GM18511 (cell line): ENCODE data around the gene ATP6V0E1.
"Not testable (repeated sequence)": the region's sequence is repeated elsewhere in the genome, so short reads cannot be mapped to it uniquely, and the experiment has no call there.

Source experiments
- ATAC-seq: cut with Tn5 transposase; IDR thresholded peaks from one replicate; pipeline ENCODE4 v1.9.1; 2021; ENCODE audit warnings: mild to moderate bottlenecking, moderate library complexity; ENCODE audit not compliant: unreplicated experiment

The ATP6V0E1 gene

DNA sequence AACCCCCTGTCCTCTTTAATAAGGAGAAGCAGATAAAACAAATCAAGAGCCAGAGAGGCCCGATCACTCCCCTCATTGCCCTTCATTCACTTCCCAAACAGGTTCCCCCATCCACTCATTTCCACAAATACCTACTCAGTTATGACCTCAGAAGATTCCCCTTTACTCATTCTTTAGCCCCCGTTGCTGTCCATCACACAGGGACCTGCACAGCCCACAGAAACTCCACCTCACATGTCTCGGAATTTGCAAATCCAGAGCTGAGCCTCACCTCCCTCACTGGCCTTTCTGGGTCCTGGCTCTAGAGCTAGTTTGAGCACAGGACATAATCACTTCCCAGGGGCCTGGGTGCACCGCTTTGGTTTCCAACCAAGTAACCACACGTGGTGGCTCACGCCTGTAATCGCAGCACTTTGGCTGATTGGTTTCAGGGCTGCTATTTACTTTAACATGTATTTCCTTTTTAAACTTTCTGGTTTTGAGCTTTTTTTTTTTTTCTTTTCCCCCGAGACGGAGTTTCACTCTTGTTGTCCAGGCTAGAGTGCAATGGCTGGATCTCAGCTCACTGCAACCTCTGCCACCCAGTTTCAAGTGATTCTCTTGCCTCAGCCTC, 17.8 kb downstream of the ATP6V0E1 start:
- ATAC-seq, result peak; percentile 72

DNA sequence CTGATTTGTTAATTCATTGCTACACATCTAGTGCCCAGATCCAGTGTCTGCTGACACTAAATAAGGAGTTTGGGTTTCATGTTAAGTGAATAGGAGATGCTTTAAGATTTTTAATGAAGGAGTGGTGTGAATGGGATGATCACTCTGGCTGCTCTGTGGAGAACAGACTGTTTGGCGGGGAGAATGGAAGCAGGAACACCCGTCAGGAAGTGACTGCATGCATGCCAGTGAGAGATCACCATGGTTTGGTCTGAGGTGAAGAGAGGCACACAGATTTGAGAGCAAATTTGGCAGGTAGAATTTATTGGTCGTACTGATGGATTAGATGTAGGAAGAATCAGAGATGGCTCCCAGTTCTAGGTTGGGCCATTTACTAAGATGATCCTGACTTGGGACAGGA, 19.8 kb downstream of the ATP6V0E1 start:
- ATAC-seq, result no peak

DNA sequence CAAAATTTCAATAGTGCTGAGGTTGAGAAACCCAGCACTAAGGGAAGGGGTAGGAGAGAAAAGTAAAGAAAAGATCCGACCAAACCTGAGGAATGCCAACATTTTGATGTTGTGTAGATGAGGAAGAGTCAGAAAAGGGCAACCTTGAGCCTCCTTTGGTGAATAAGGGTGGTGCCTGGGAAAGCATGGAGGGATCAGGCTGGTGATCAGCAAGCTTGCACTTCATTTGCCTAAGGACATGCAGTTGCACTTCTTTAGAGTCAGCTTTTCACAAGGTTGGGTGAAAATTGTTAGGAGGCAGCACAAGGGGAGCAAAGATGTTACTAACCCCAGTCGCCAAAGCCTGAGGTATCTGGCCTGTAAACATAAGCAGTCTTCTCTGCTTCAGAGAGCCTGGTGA, 20.4 kb downstream of the ATP6V0E1 start:
- no peak for ATAC-seq

DNA sequence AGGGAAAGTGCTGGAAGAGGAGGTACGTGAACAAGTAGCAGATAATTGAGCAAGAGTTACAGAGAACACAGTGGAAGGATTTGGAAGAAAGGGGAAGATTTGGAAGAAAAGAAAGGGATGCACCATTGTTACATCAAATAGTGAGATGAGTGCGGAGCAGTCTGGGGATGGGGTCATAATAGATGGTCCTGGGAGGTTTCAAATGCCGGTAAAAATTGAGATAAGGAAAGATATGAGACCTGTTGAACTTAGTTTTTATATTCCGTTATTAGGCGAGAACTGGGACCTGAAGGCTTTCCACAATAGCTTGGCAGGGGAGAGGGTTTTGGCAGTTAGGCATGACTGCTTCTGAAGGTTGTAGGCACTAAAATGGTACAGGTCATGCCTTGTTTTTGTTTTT, 20.9 kb downstream of the ATP6V0E1 start:
- ATAC-seq, result no peak

DNA sequence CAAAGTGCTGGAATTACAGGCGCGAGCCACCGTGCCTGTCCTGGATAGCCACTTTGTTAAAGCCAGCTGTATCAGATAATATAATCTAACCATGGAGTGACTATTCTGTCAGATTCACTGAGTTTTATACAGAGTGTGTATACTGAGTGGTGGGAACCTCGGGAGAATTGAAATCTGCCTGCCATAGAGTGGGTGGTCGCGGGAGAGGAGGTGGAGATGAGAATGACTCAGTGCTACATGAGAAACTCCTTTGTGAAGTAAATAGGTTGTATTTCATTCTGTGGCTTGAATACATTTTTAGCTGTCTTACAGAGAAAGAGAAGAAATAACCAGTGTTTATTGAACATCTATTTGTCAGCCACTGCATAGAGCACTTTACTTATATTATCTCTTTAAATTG, 26.4 kb downstream of the ATP6V0E1 start:
- ATAC-seq, result no peak

DNA sequence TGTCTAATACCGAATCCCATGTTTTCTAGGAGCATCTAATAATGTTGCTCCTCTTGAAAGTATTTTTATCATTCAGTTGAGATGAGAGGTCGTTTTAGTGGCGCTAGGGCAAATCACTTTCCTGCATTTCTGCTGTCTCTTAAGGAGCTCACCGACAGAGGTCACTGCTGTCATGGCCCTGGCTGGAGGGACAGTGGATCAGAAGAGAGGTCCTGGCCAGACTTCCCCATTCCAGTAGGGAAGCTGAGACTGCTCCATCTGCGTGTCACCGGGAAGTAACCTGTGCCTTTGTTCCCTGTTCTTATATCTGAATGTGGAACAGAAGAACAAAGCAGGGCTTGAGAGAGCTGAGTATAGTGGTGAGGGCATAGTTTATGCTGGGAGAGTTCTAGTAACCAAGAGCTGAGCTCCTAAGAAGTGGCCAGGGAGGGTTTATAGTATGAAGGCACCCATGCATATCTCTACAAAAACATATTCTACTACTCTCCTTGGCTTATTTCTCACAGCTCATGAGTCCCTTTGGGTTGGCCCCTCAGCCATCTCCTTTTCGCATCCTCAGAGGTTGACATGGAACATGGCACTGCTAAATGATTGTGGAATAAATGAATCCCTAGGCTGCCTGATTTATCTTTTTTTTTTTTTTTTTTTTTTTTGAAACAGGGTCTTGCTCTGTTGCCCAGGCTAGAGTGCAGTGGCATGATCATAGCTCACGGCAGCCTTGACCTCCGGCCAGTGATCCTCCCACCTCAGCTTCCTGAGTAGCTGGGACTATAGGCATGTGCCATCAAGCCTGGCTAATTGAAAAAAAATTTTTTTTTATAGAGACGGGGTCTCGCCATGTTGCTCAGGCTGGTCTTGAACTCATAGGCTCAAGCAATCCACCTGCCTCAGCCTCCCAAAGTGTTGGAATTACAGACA, 27.2 kb downstream of the ATP6V0E1 start:
- no peak for ATAC-seq

DNA sequence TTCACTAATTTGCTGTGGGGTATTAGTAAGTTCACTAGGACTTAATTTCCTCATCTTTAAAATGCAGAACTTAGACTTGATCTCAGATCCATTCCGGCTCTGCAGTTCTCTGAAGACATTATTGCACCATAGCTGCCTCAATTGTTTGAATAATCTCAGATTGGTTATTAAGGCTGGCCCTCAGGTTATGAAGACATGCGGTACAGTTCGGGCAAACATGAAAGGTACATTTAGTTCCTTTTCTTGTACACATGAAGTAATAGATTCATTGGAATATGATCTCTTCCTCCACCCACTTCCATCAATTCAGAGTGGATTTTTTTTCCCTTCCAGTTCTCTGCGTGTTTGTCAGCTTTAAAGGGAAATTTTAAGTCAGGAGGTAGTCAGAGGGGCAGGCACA, 28.0 kb downstream of the ATP6V0E1 start:
- no peak for ATAC-seq

DNA sequence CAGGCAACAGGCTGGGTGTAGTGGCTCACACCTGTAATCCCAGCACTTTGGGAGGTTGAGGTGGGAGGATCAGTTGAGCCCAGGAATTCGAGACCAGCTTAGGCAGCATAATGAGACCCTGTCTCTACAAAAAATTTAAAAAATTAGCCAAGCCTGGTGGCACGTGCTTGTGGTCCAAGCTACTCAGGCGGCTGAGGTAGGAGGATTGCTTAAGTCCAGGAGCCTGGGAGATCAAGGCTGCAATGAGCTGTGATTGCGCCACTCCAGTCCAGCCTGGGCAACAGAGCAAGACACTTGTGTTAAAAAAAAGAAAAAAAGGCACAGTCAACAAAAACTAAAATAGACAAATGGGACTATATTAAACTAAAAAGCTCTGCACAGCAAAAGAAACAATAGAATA, 29.3 kb downstream of the ATP6V0E1 start:
- no peak for ATAC-seq

DNA sequence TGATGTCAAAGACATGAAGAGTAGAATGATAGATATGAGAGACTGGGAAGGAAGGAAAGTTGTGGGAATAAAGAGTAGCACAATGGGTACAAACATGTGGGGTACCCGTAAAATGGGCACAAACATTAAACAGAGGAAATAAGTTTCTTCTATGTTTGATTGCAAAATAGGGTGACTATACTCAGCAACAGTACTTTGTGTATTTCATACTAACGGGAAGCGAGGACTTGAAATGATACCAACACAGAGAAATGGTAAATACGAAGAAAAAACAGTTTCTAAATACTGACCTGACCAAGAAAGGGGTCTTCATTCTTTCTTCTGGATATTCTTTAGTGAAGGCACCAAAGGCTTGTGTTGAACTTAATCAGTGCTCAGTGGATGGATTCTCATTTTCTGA, 31.1 kb downstream of the ATP6V0E1 start:
- no peak for ATAC-seq

DNA sequence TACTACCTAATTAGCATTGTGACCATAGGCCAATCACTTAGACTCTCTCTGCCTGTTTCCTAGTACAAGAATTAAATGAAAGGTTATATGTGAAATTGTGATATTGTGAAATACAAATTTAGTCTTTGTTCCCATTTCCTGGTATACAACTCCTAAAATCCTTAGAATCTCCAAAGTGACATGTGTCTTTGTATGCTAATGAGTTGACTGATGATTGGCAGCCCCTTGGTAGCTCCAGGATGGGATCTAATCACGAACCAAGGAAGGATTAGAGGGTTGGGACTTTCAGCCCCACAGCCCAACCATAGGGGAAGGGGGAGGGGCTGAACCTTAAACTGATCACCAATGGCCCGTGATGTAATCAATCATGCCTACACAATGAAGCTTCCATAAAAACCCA, 31.6 kb downstream of the ATP6V0E1 start:
- ATAC-seq, result no peak

DNA sequence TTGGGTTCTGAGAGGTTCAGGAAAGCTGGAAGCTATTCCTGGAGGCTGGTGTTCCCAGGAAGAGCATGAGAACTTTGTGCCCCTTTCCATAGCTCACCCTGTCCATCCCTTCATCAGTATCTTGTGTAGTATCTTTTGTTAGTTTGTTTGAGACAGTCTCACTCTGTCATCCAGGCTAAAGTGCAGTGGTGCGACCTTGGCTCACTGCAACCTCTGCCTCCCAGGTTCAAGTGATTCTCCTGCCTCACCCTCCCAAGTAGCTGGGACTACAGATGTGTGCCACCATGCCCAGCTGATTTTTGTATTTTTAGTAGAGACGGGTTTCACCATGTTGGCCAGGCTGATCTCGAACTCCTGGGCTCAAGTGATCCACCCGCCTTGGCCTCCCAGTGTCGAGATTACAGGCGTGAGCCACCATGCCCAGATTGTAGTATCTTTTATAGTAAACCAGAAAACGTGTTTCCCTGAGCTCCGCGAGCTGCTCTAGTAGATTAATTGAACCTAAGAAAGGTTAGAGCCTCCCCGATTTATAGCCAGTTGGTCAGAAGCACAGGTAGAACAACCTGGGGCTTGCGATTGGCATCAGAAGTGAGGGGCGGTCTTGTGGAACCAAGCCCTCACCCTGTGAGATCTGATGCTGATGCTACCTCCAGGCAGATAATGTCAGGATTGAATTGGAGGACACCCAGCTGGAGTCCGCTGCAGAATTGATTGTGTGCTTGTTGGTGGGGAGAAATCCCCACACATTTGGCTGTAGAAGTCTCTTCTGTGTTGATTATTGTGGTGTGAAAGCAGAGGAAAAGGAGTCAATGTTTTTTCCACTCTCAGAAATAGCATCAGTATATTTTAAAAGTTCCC, 32.3 kb downstream of the ATP6V0E1 start:
- no peak for ATAC-seq

DNA sequence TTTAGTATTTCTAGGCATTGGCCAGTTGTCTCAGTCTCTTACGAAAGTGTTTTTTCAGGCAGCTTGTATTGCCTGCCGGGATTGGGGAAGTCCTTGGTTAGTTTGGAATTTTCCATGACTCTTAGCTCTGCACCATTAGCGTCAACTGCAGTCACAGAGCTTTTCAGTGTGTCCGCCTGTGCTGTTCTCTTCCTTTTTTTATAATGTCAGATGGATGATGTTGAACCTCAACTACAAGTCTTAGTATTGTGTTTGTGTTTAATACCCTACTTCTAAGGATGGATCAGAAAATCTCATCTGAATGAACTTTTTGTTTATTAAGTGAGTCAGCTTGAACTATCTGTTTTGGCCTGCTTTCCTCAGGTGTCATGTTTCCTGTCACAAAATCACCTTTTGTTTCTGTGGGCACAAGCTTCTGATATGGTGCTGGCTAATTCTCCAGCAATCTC, 33.1 kb downstream of the ATP6V0E1 start:
- ATAC-seq, result no peak

DNA sequence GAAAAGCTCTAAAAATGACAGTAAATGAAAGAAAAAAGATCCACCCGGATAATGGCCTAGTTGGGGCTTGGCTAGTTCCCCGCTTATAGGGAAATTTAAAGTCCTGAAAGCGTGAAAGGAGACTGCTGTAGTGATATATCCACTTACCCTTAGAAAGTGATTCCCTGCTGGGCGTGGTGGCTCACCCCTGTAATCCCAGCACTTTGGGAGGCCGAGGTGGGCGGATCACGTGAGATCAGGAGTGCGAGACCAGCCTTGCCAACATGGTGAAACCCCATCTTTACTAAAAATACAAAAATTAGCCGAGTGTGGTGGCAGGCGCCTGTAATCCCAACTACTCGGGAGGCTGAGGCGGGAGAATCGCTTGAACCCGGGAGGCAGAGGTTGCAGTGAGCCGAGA, 33.5 kb downstream of the ATP6V0E1 start:
- not testable (repeated sequence) for ATAC-seq

DNA sequence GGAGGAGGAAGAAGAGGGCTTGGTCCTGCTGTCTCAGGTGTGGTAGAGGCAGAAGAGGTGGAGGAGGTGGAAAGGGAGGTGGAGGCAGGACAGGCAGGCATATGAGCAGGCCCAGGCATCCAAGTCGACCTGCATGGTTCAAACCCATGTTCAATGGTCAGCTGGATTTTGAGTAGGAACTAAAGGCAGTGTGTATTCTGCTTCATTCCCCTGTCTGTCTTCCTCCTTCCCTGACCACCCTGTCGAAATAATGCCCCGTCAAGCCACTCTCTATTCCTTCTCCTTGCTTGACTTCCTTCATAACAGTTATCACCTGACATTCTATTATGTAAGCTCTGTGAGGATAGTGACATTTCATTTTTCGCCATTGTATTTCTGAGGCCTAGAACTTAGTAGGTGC, 34.8 kb downstream of the ATP6V0E1 start:
- no peak for ATAC-seq

DNA sequence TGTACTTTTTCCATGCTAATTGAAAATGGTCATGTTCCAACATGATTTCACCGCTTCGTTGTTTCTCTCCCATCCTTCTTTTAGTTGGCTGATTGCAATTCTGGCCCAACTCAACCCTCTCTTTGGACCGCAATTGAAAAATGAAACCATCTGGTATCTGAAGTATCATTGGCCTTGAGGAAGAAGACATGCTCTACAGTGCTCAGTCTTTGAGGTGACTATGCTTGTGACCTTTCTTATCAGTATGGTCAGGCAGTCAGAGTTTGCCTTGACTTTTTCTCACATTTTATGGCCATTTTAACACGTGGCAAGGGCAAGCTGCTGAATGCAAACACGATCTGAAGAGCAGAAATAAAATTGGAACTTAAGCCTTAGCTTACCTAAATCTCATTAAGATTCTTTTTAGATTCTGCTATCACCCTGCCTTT, 36.6 kb downstream of the ATP6V0E1 start:
- ATAC-seq, result no peak

DNA sequence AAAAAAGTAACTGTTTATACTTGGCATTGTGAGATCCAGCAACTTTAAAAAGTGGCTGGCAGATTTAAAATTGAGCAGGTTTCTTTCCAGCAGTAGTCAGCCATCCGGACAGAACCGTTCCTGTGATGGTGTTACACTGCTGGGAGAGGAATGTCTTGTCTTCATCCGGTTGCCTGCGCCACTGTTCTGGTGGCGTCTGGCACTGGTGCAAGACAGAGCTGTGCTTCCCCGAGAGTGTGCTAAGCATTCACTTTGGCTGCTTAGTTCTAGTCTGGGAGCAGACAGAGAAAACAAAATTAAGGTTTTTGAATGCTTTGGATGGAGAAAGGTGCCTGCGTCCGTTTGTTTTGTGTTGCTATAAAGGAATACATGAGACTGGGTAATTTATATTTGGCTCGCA, 37.1 kb downstream of the ATP6V0E1 start:
- ATAC-seq, result no peak

DNA sequence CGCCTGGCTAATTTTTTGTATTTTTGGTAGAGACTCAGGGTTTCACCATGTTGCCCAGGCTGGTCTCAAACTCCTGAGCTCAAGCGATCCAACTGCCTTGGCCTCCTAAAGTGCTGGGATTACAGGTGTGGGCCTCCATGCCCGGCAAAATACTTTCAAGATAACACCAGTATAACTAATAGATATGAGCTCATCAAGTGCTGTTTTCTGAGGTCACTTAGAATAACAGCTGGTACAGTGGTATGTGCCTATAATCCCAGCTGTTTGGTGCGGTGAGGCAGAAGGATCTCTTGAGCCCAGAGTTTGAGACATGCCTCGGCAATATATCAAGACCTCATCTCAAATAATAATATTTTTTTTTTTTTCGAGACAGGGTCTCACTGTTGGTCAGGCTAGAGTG, 42.1 kb downstream of the ATP6V0E1 start:
- ATAC-seq, result no peak

DNA sequence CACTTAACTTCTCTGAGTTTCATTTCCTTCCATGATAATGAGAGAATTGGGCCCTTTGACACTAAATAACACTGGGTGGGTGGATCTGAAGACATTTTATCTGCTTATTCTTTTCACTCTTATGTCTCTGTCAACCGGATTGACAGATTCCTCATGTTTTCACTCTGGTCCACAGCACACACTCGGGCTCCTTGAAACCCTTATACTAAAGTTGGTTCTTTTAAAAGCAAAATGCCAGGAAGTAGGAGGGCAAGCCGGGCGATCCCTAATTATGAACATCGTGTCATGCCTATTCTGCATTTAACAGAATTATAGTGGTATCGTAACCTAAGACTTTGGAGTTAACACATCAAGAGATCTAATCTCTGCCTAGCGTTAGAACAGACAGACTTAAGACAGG, 44.3 kb downstream of the ATP6V0E1 start:
- no peak for ATAC-seq

DNA sequence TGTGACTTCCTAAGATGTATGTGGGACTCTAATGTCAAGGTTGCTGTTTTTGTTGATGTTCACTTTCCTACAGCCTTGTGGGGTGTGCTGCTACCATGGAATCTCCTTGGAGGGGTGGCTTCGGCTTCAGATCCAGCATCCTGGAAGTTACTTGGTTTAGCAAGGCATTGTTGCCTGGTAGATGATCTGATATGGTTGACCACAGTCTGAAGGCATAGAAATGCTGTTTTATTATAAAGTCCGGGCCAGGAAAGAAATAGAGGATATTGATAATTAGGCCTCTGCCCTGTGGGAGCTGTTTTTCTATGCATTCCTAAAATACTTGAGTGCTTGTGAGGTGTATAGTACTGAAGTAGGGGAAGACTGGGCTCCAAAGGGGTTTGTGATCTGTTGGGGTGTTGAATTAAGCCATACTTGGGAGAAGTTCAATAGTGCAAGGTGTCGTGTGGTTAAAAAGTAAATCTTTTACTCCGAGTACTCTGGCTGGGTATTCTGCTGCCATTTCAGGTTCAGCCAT, 45.3 kb downstream of the ATP6V0E1 start:
- no peak for ATAC-seq

DNA sequence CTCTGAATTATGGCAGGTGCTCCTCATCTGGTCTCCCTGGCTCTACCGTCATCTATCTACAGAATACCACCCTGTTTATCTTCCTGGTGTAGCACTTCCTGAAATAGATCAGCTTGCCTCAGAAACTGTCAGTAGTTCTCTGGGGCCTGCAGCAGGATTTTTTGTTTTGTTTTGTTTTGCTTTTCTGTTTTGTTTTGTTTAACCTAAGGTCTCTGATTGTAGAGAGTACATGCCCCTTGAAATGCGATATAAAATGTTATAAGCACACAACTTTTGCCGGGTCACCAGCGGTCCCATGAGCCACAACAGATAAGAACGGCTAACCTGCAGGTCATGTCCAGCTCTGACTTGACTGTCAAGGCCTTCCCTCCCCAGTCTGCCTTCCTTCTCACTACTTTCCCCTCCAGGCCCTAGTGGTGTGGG, 45.9 kb downstream of the ATP6V0E1 start:
- ATAC-seq, result no peak

DNA sequence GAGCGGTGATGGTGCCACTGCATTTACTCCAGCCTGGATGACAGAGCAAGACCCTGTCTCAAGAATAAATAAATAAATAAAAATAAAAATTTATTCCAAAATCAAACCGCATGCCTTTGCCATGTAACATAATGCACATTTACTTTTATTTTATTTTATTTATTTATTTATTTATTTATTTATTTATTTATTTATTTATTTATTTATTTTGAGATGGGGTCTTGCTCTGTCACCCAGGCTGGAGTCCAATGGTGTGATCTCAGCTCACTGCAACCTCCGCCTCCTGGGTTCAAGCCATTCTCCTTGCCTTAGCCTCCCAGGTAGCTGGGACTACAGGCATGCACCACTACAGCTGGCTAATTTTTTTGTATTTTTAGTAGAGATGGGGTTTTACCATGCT, 48.5 kb downstream of the ATP6V0E1 start:
- ATAC-seq, result not testable (repeated sequence)
